Myocyte (in vitro differentiated cells): ENCODE measurements around the gene GTF2F2. TPM values are rescaled to one million over a fixed set of nuclear protein-coding genes. Genes with fewer than 3 reads are reported as not detected.
A peak's percentile ranks its signal among the peaks of the same experiment; 100 is the strongest.

Source experiments
- DNase-seq: peaks from one replicate; pipeline ENCODE4 v3.0.0-alpha.2; 2012; ENCODE audit warnings: low read depth
- total RNA-seq: library from RNA; depleted of rRNA; stranded (reverse); fragments of >200 nt; gene quantifications from 2 replicates; pipeline ENCODE4 v1.2.3, GENCODE V29; 2014

Gene GTF2F2
- total RNA-seq, 1 donor from 2014 or later, result 30.8 TPM

GRCh38 chr13:45332036-45332830, 211.9 kb downstream of the GTF2F2 start:
- DNase-seq, result peak; percentile 69

GRCh38 chr13:45332831-45333219, 212.5 kb downstream of the GTF2F2 start:
- no peak for DNase-seq

- DNase-seq, result no peak
These were observed 213.1 kb downstream of the GTF2F2 start for GRCh38 chr13:45333251-45333976.

Other genes with a start within 250 kb of the GTF2F2 start
- gene NUFIP1, start 131.0 kb upstream of the GTF2F2 start, total RNA-seq, result 4.5 and 5.6 TPM in 2 replicates
- 27.5 and 30.7 TPM in 2 replicates for gene GPALPP1, start 131.0 kb upstream of the GTF2F2 start, total RNA-seq
- gene KCTD4, start 80.5 kb downstream of the GTF2F2 start, total RNA-seq, result not detected in 2 replicates
- 2,103 and 2,274 TPM in 2 replicates for gene TPT1, start 220.7 kb downstream of the GTF2F2 start, total RNA-seq